Peyer's patch (tissue), 4 donors: ENCODE results near the gene ZC3H13.

Experiments
- POLR2A ChIP-seq, 2 donors: fragments of 450-650 bp; IDR thresholded peaks; one replicate each; pipeline ENCODE4 v1.5.1; 2017; ENCODE audit warnings: antibody characterized with exemption in 2 of 2, mild to moderate bottlenecking in 2 of 2, moderate library complexity in 2 of 2
- TF ChIP-seq, protein P1 (sequence below), 6 experiments: fragments of 450-650 bp in 4 of 6; fragments of 200-600 bp in 2 of 6; sonication (generic) in 1 of 6; IDR thresholded peaks; one replicate each; pipeline ENCODE4 v1.5.1; 2017 to 2019; ENCODE audit warnings: antibody characterized with exemption in 6 of 6, mild to moderate bottlenecking in 3 of 6, moderate library complexity in 1 of 6

DNA sequence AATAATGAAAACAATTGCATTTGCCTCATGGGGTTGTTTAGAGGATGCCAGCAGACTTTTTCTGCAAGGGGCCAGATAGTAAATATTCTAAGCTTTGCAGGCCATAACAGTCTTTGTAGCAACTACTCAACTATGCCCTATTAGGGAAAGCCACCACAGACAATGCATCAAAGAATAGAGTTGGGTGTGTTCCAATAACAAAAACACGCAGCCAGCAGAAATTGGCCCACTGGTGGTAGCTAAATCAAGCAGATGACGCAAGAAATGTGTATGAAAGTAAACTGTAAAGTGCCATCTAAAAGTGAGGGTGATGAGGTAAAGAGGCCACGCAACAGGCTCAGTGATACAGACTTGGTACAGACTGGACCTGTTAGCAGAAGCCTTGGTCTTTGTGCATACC, 125.8 kb downstream of the ZC3H13 start:
- TF ChIP-seq, protein P1, sequence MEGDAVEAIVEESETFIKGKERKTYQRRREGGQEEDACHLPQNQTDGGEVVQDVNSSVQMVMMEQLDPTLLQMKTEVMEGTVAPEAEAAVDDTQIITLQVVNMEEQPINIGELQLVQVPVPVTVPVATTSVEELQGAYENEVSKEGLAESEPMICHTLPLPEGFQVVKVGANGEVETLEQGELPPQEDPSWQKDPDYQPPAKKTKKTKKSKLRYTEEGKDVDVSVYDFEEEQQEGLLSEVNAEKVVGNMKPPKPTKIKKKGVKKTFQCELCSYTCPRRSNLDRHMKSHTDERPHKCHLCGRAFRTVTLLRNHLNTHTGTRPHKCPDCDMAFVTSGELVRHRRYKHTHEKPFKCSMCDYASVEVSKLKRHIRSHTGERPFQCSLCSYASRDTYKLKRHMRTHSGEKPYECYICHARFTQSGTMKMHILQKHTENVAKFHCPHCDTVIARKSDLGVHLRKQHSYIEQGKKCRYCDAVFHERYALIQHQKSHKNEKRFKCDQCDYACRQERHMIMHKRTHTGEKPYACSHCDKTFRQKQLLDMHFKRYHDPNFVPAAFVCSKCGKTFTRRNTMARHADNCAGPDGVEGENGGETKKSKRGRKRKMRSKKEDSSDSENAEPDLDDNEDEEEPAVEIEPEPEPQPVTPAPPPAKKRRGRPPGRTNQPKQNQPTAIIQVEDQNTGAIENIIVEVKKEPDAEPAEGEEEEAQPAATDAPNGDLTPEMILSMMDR (IDR thresholded peaks at IDR 0.05) = no peak
- TF ChIP-seq POLR2A (IDR thresholded peaks at IDR 0.05) = no peak
